Dedifferentiated amniotic fluid mesenchymal stem cell (primary cell): ENCODE measurements around the gene C5orf63.
A peak's percentile ranks its signal among the peaks of the same experiment; 100 is the strongest.
"Not testable (repeated sequence)": the region's sequence is repeated elsewhere in the genome, so short reads cannot be mapped to it uniquely, and the experiment has no call there.

Experiments
- DNase-seq: peaks from one replicate; pipeline ENCODE4 v3.0.0-alpha.2; 2016; ENCODE audit errors: extremely low spot score

Gene C5orf63

GRCh38 chr5:127031147-127031862 is 42.0 kb downstream of the C5orf63 start:
- no peak for DNase-seq

GRCh38 chr5:127030259-127031146 is 42.8 kb downstream of the C5orf63 start, which contains the start of gene MARCHF3:
Gene MARCHF3, minus strand, starts transcription at chr5:127030558. Its CDS starts 112,387 bp downstream, at chr5:126918171.
- DNase-seq = peak; percentile 89

GRCh38 chr5:127029581-127030258 is 43.6 kb downstream of the C5orf63 start:
- DNase-seq = peak; percentile 53

GRCh38 chr5:127028822-127029457 is 44.4 kb downstream of the C5orf63 start:
- no peak for DNase-seq

GRCh38 chr5:127027539-127027938 is 45.8 kb downstream of the C5orf63 start:
- DNase-seq = no peak

- no peak for DNase-seq
Measured at GRCh38 chr5:127026166-127026565, 47.1 kb downstream of the C5orf63 start.

- no peak for DNase-seq
Measured at GRCh38 chr5:127025467-127025866, 47.8 kb downstream of the C5orf63 start.

- DNase-seq = no peak
Measured at GRCh38 chr5:127024821-127025220, 48.5 kb downstream of the C5orf63 start.

- DNase-seq = not testable (repeated sequence)
Measured at GRCh38 chr5:127023552-127024191, 49.6 kb downstream of the C5orf63 start.

- no peak for DNase-seq
Measured at GRCh38 chr5:127022846-127023245, 50.5 kb downstream of the C5orf63 start.

GRCh38 chr5:127019928-127020327 is 53.4 kb downstream of the C5orf63 start:
- no peak for DNase-seq

- not testable (repeated sequence) for DNase-seq
Measured at GRCh38 chr5:127016722-127017121, 56.6 kb downstream of the C5orf63 start.

GRCh38 chr5:127015716-127016115 is 57.6 kb downstream of the C5orf63 start:
- DNase-seq = no peak

- DNase-seq = no peak
Measured at GRCh38 chr5:127014573-127014972, 58.7 kb downstream of the C5orf63 start.

- no peak for DNase-seq
Measured at GRCh38 chr5:127013407-127013806, 59.9 kb downstream of the C5orf63 start.

GRCh38 chr5:127012916-127013315 is 60.4 kb downstream of the C5orf63 start:
- no peak for DNase-seq

- DNase-seq = no peak
Measured at GRCh38 chr5:127011961-127012644, 61.2 kb downstream of the C5orf63 start.

- DNase-seq = peak; percentile 63
Measured at GRCh38 chr5:127011153-127011552, 62.1 kb downstream of the C5orf63 start.

GRCh38 chr5:127010362-127010761 is 62.9 kb downstream of the C5orf63 start:
- no peak for DNase-seq

GRCh38 chr5:127009784-127010183 is 63.5 kb downstream of the C5orf63 start:
- no peak for DNase-seq
